ENCODE data around the gene LRP8. TPM values are rescaled to one million over a fixed set of nuclear protein-coding genes. Genes with fewer than 3 reads are reported as not detected.
"Not testable (repeated sequence)": the region's sequence is repeated elsewhere in the genome, so short reads cannot be mapped to it uniquely, and the experiment has no call there.

The LRP8 gene
- total RNA-seq, 1 experiment from 2014 or later: 56.3 TPM

DNA sequence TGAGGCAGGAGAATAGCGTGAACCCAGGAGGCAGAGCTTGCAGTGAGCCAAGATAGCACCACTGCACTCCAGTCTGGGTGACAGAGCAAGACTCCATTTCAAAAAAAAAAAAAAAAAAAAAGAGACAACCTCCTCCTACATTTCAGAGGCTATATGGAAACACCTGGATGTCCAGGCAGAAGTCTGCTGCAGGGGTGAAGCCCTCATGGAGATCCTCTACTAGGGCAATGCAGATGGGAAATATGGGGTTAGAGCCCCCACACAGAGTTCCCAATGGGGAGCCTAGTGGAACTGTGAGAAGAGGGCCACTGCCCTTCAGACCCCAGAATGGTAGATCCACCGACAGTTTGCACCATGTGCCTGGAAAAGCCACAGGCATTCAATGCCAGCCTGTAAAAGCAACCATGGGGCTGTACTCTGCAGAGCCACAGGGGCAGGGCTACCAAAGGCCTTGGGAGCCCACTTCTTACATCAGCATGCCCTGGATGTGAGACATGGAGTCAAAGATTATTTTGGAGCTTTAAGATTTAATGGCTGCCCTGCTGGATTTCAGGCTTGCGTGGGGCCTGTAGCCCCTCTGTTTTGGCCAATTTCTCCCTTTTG is 121.7 kb downstream of the LRP8 start:
- peaks cover 17 to 26% of the 10 kb centered on the region in 2 experiments for H3K36me3 ChIP-seq (ENCODE audit: control insufficient read depth in 1 of 2, insufficient read depth in 2 of 2, low read length in 2 of 2)
- H3K4me3 ChIP-seq (replicated peaks in 1 of 2; ENCODE audit: low read depth in 1 of 2, low read length in 2 of 2); DNase-seq (ENCODE audit: low read depth, low spot score); H3K27ac ChIP-seq (ENCODE audit: low read depth, low read length); H3K9me2 ChIP-seq (ENCODE audit: insufficient read depth); BruUV-seq (replicated peaks); H3K9me3 ChIP-seq (ENCODE audit: control insufficient read depth in 1 of 2, insufficient read depth in 1 of 2, low read depth in 1 of 2, low read length in 2 of 2); H2AFZ ChIP-seq (ENCODE audit: low read depth, low read length, poor library complexity, severe bottlenecking); H4K20me1 ChIP-seq (ENCODE audit: insufficient read depth); H3K4me2 ChIP-seq (ENCODE audit: low read length); H3K9ac ChIP-seq (ENCODE audit: low read length); intact Hi-C loops (cut with micrococcal nuclease); H3K27me3 ChIP-seq (ENCODE audit: insufficient read depth, low read length); RAD21 ChIA-PET (ENCODE audit: low non-redundant PET in 1 of 2, low total read pairs in 2 of 2, uncharacterized antibody in 2 of 2, unreplicated experiment in 2 of 2); ATAC-seq; POLR2A ChIA-PET; H3K79me2 ChIP-seq (ENCODE audit: insufficient read depth, low read length); H3K4me1 ChIP-seq (ENCODE audit: control insufficient read depth in 1 of 2, insufficient read depth in 2 of 2, low read length in 2 of 2): not testable (repeated sequence)
- TF ChIP-seq CBX3 (IDR thresholded peaks at IDR 0.05; ENCODE audit: low read depth): peak; percentile 63; the same call in 1 of the 2 replicates
- CTCF ChIA-PET: interaction anchor here (0.6 kb wide), 1 partner anchor 58 kb away, joined by 3 read pairs; no protein-coding TSS in a partner anchor

DNA sequence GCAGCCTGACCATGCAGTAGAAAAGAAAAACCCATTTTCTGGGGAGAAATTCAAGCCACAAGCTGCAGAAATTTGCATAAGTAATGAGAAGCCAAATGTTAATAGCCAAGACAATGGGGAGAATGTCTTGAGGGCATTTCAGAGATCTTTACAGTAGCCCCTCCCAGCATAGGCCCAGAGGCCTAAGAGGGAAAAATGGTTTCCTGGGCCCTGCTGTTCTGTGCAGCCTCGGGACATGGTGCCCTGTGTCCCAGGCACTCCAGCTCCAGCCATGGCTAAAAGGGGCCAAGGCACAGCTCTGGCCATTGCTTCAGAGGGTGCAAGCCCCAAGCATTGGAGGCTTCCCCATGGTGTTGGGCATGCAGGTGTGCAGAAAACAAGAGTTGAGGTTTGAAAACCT is 122.4 kb downstream of the LRP8 start:
- peaks cover 17 to 22% of the 10 kb centered on the region in 2 experiments for H3K36me3 ChIP-seq (ENCODE audit: control insufficient read depth in 1 of 2, insufficient read depth in 2 of 2, low read length in 2 of 2)
- H3K79me2 ChIP-seq (ENCODE audit: insufficient read depth, low read length); H3K27ac ChIP-seq (ENCODE audit: low read depth, low read length); H3K9me3 ChIP-seq (ENCODE audit: control insufficient read depth in 1 of 2, insufficient read depth in 1 of 2, low read depth in 1 of 2, low read length in 2 of 2); H3K9ac ChIP-seq (ENCODE audit: low read length); H3K4me2 ChIP-seq (ENCODE audit: low read length); ATAC-seq; RAD21 ChIA-PET (ENCODE audit: low non-redundant PET in 1 of 2, low total read pairs in 2 of 2, uncharacterized antibody in 2 of 2, unreplicated experiment in 2 of 2); H3K9me2 ChIP-seq (ENCODE audit: insufficient read depth); H2AFZ ChIP-seq (ENCODE audit: low read depth, low read length, poor library complexity, severe bottlenecking); POLR2A ChIA-PET; DNase-seq (ENCODE audit: low read depth, low spot score); intact Hi-C loops (cut with micrococcal nuclease); BruUV-seq (replicated peaks); H4K20me1 ChIP-seq (ENCODE audit: insufficient read depth); H3K4me3 ChIP-seq (replicated peaks in 1 of 2; ENCODE audit: low read depth in 1 of 2, low read length in 2 of 2); H3K4me1 ChIP-seq (ENCODE audit: control insufficient read depth in 1 of 2, insufficient read depth in 2 of 2, low read length in 2 of 2); H3K27me3 ChIP-seq (ENCODE audit: insufficient read depth, low read length): not testable (repeated sequence)
- CTCF ChIA-PET: interaction anchor here (0.6 kb wide), 1 partner anchor 58 kb away, joined by 3 read pairs; no protein-coding TSS in a partner anchor

DNA sequence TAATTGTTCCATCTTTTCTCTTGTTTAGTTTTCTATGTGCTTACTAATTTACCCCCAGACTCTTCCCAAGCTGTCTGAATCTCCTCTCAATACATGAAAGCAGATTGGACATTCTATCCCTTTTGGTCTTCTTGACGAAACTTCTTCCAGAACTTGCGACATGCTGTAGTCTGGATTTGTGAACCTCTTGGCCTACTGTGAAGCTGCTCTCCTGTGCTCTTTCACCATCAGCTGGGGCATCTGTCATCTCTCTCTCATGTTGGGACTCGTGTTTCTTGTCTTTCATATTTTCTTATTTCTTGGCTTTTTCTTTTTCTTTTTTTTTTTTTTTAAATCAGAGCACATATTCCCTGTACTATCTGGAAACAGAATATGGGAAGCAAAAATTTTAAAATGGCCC is 124.4 kb downstream of the LRP8 start:
- H3K27ac ChIP-seq (ENCODE audit: low read depth, low read length): no peak overlapping the region
- no peak overlapping the region for H2AFZ ChIP-seq (ENCODE audit: low read depth, low read length, poor library complexity, severe bottlenecking)
- ATAC-seq: no peak
- no peaks in the 10 kb centered on the region for H3K27me3 ChIP-seq (ENCODE audit: insufficient read depth, low read length)
- H3K4me2 ChIP-seq (ENCODE audit: low read length): no peak overlapping the region
- CTCF ChIA-PET: no interaction called here
- TSS peak; percentile 1 for BruUV-seq (replicated peaks)
- H3K36me3 ChIP-seq (ENCODE audit: control insufficient read depth in 1 of 2, insufficient read depth in 2 of 2, low read length in 2 of 2): peaks cover 17 to 20% of the 10 kb centered on the region in 2 experiments
- H3K4me3 ChIP-seq (replicated peaks in 1 of 2; ENCODE audit: low read depth in 1 of 2, low read length in 2 of 2): no peak overlapping the region
- H3K79me2 ChIP-seq (ENCODE audit: insufficient read depth, low read length): no peaks in the 10 kb centered on the region
- DNase-seq (ENCODE audit: low read depth, low spot score): no peak
- peaks cover 1 to 3% of the 10 kb centered on the region in 2 experiments for H3K4me1 ChIP-seq (ENCODE audit: control insufficient read depth in 1 of 2, insufficient read depth in 2 of 2, low read length in 2 of 2)
- intact Hi-C loops (cut with micrococcal nuclease): no loop called here
- H3K9ac ChIP-seq (ENCODE audit: low read length): no peak overlapping the region
- POLR2A ChIA-PET: no interaction called here
- no peaks in the 10 kb centered on the region for H3K9me2 ChIP-seq (ENCODE audit: insufficient read depth)
- H3K9me3 ChIP-seq (ENCODE audit: control insufficient read depth in 1 of 2, insufficient read depth in 1 of 2, low read depth in 1 of 2, low read length in 2 of 2): peaks cover 0 to 4% of the 10 kb centered on the region in 2 experiments; a peak in 1 of 4 replicates
- RAD21 ChIA-PET (ENCODE audit: low non-redundant PET in 1 of 2, low total read pairs in 2 of 2, uncharacterized antibody in 2 of 2, unreplicated experiment in 2 of 2): no interaction called here
- no peaks in the 10 kb centered on the region for H4K20me1 ChIP-seq (ENCODE audit: insufficient read depth)
- no peak for TF ChIP-seq SIN3A (IDR thresholded peaks at IDR 0.05; ENCODE audit: low read depth)
- TF ChIP-seq, protein P1, sequence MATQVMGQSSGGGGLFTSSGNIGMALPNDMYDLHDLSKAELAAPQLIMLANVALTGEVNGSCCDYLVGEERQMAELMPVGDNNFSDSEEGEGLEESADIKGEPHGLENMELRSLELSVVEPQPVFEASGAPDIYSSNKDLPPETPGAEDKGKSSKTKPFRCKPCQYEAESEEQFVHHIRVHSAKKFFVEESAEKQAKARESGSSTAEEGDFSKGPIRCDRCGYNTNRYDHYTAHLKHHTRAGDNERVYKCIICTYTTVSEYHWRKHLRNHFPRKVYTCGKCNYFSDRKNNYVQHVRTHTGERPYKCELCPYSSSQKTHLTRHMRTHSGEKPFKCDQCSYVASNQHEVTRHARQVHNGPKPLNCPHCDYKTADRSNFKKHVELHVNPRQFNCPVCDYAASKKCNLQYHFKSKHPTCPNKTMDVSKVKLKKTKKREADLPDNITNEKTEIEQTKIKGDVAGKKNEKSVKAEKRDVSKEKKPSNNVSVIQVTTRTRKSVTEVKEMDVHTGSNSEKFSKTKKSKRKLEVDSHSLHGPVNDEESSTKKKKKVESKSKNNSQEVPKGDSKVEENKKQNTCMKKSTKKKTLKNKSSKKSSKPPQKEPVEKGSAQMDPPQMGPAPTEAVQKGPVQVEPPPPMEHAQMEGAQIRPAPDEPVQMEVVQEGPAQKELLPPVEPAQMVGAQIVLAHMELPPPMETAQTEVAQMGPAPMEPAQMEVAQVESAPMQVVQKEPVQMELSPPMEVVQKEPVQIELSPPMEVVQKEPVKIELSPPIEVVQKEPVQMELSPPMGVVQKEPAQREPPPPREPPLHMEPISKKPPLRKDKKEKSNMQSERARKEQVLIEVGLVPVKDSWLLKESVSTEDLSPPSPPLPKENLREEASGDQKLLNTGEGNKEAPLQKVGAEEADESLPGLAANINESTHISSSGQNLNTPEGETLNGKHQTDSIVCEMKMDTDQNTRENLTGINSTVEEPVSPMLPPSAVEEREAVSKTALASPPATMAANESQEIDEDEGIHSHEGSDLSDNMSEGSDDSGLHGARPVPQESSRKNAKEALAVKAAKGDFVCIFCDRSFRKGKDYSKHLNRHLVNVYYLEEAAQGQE (IDR thresholded peaks at IDR 0.05; ENCODE audit: low read depth): no peak
- no peak for TF ChIP-seq TCF7L2 (IDR thresholded peaks at IDR 0.05; ENCODE audit: borderline replicate concordance, extremely low read depth, insufficient read depth, insufficient read length)
- TF ChIP-seq, protein P2, sequence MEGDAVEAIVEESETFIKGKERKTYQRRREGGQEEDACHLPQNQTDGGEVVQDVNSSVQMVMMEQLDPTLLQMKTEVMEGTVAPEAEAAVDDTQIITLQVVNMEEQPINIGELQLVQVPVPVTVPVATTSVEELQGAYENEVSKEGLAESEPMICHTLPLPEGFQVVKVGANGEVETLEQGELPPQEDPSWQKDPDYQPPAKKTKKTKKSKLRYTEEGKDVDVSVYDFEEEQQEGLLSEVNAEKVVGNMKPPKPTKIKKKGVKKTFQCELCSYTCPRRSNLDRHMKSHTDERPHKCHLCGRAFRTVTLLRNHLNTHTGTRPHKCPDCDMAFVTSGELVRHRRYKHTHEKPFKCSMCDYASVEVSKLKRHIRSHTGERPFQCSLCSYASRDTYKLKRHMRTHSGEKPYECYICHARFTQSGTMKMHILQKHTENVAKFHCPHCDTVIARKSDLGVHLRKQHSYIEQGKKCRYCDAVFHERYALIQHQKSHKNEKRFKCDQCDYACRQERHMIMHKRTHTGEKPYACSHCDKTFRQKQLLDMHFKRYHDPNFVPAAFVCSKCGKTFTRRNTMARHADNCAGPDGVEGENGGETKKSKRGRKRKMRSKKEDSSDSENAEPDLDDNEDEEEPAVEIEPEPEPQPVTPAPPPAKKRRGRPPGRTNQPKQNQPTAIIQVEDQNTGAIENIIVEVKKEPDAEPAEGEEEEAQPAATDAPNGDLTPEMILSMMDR (IDR thresholded peaks at IDR 0.05 in 2 of 3, conservative IDR thresholded peaks at IDR 0.05 in 1 of 3; ENCODE audit: borderline replicate concordance in 1 of 3, insufficient read depth in 1 of 3, low read depth in 2 of 3, low read length in 2 of 3): no peak
- TF ChIP-seq EZH2 (IDR thresholded peaks at IDR 0.05): no peak
- no peak for TF ChIP-seq RAD21 (IDR thresholded peaks at IDR 0.05; ENCODE audit: low read depth)
